NB4 (cell line): ENCODE data around the gene LIPM.

Experiments used
- POLR2A ChIP-seq: IDR thresholded peaks from 2 replicates; pipeline ENCODE4 v1.6.1; 2011; ENCODE audit warnings: mild to moderate bottlenecking; ENCODE audit not compliant: insufficient read length; ENCODE audit errors: extremely low read depth
- TF ChIP-seq, protein P1 (sequence below): IDR thresholded peaks from one replicate; pipeline ENCODE4 v1.5.1; 2012; ENCODE audit warnings: low read depth, low read length

- TF ChIP-seq, protein P1, sequence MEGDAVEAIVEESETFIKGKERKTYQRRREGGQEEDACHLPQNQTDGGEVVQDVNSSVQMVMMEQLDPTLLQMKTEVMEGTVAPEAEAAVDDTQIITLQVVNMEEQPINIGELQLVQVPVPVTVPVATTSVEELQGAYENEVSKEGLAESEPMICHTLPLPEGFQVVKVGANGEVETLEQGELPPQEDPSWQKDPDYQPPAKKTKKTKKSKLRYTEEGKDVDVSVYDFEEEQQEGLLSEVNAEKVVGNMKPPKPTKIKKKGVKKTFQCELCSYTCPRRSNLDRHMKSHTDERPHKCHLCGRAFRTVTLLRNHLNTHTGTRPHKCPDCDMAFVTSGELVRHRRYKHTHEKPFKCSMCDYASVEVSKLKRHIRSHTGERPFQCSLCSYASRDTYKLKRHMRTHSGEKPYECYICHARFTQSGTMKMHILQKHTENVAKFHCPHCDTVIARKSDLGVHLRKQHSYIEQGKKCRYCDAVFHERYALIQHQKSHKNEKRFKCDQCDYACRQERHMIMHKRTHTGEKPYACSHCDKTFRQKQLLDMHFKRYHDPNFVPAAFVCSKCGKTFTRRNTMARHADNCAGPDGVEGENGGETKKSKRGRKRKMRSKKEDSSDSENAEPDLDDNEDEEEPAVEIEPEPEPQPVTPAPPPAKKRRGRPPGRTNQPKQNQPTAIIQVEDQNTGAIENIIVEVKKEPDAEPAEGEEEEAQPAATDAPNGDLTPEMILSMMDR: no peak
- TF ChIP-seq POLR2A: no peak
These were observed 1.1 kb downstream of the LIPM start for GRCh38 chr10:88803641-88804040.
